OCI-M2 (cell line): Measurements from ENCODE around the gene OR2T2.
"Not testable (repeated sequence)": the region's sequence is repeated elsewhere in the genome, so short reads cannot be mapped to it uniquely, and the experiment has no call there.

Experiments
- DNase-seq: peaks from one replicate; lab custom pipeline; 2025; ENCODE audit not compliant: unreplicated experiment; lab: John Stamatoyannopoulos, UW

Gene OR2T2

GRCh38 chr1:248445399-248445798 lies at the start of gene OR2T2:
OR2T2 (plus strand) TSS chr1:248445637; CDS start chr1:248452798, 7,161 bp downstream.
- DNase-seq: not testable (repeated sequence)

- DNase-seq: no peak
Observed at GRCh38 chr1:248402748-248403147, 42.7 kb upstream of the OR2T2 start, which contains the start of gene OR2T1. OR2T1 (plus strand) TSS chr1:248403048; CDS start chr1:248406148, 3,100 bp downstream.

GRCh38 chr1:248404024-248404423 lies 41.4 kb upstream of the OR2T2 start:
- no peak for DNase-seq

- no peak for DNase-seq
Observed at GRCh38 chr1:248406721-248407692, 38.4 kb upstream of the OR2T2 start.

GRCh38 chr1:248416226-248416625 lies 29.2 kb upstream of the OR2T2 start:
- no peak for DNase-seq

GRCh38 chr1:248417854-248418253 lies 27.6 kb upstream of the OR2T2 start:
- no peak for DNase-seq

- no peak for DNase-seq
Observed at GRCh38 chr1:248421384-248421783, 24.1 kb upstream of the OR2T2 start.

GRCh38 chr1:248427526-248428191 lies 17.8 kb upstream of the OR2T2 start:
- DNase-seq: not testable (repeated sequence)

GRCh38 chr1:248428192-248428533 lies 17.3 kb upstream of the OR2T2 start:
- DNase-seq: not testable (repeated sequence)

GRCh38 chr1:248431683-248432082 lies 13.8 kb upstream of the OR2T2 start:
- not testable (repeated sequence) for DNase-seq

- DNase-seq: not testable (repeated sequence)
Observed at GRCh38 chr1:248432201-248432600, 13.2 kb upstream of the OR2T2 start.

GRCh38 chr1:248433811-248434415 lies 11.5 kb upstream of the OR2T2 start:
- DNase-seq: not testable (repeated sequence)

GRCh38 chr1:248434913-248435312 lies 10.5 kb upstream of the OR2T2 start:
- DNase-seq: not testable (repeated sequence)

- DNase-seq: not testable (repeated sequence)
Observed at GRCh38 chr1:248436303-248436702, 9.1 kb upstream of the OR2T2 start.

GRCh38 chr1:248438668-248439067 lies 6.8 kb upstream of the OR2T2 start:
- DNase-seq: not testable (repeated sequence)

- DNase-seq: not testable (repeated sequence)
Observed at GRCh38 chr1:248439283-248439682, 6.2 kb upstream of the OR2T2 start.

GRCh38 chr1:248442500-248443277 lies 2.7 kb upstream of the OR2T2 start:
- DNase-seq: not testable (repeated sequence)

- DNase-seq: not testable (repeated sequence)
Observed at GRCh38 chr1:248444603-248445002, 834 bp upstream of the OR2T2 start.

- not testable (repeated sequence) for DNase-seq
Observed at GRCh38 chr1:248448409-248449074, 3.1 kb downstream of the OR2T2 start.
